Measurements from ENCODE around the gene GSTA5. TPM values are rescaled to one million over a fixed set of nuclear protein-coding genes. Genes with fewer than 3 reads are reported as not detected.
"Not testable (repeated sequence)": the region's sequence is repeated elsewhere in the genome, so short reads cannot be mapped to it uniquely, and the experiment has no call there.

Gene GSTA5
- total and polyA plus RNA-seq, 7 donors: not detected

DNA sequence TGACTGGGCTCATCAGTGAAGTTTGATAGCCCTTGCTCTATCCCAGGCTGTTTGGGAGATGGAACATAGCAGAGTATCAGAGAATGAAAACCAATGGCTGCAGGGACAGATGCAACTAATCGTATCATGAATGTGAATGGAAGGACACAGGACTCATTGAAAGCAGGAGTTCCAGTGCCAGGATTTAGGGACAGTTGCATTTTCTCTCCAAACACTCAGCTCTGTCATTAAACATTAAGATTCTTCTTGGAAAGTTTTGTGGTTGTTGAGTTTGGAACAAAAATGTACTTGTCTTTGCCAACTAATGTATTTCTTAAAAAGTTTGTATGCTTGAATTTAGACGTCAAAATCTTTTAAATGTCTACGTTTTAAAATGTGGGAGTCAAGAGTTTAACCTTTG is 31.0 kb upstream of the GSTA5 start:
- H3K27me3 ChIP-seq: no peaks in the 10 kb centered on the region
- no peaks in the 10 kb centered on the region for H3K36me3 ChIP-seq
- no peak for DNase-seq
- intact Hi-C loops (cut with DNase I): no loop called here
- no peaks in the 10 kb centered on the region for H3K4me1 ChIP-seq
- H3K4me3 ChIP-seq: no peak overlapping the region
- WGBS, 2 donors: 43 to 73% methylated on average over 3 of the region's 3 CpGs
- H3K27ac ChIP-seq: no peak overlapping the region
- H3K9me3 ChIP-seq: no peaks in the 10 kb centered on the region
- TF ChIP-seq POLR2AphosphoS5 (IDR thresholded peaks at IDR 0.05): no peak
- no peak for TF ChIP-seq CTCF (IDR thresholded peaks at IDR 0.05)
- no peak for TF ChIP-seq POLR2A (IDR thresholded peaks at IDR 0.05)
- no peak for TF ChIP-seq EP300 (IDR thresholded peaks at IDR 0.05)

- H3K9me3 ChIP-seq; DNase-seq; H3K27ac ChIP-seq; H3K4me1 ChIP-seq; intact Hi-C loops (cut with DNase I); H3K36me3 ChIP-seq; H3K4me3 ChIP-seq; H3K27me3 ChIP-seq: not testable (repeated sequence)
- WGBS, 2 donors: 90 to 94% methylated on average over 3 of the region's 3 CpGs
Measured at GRCh38 chr6:52870335-52871091, 29.9 kb upstream of the GSTA5 start.

- H3K27me3 ChIP-seq, H3K9me3 ChIP-seq: not testable (repeated sequence)
Measured at GRCh38 chr6:52868899-52869298, 28.3 kb upstream of the GSTA5 start.

GRCh38 chr6:52868240-52868639 is 27.6 kb upstream of the GSTA5 start:
- no peaks in the 10 kb centered on the region for H3K9me3 ChIP-seq

More at GRCh38 chr6:52868899-52869298, 28.3 kb upstream of the GSTA5 start:
- H3K4me1 ChIP-seq; intact Hi-C loops (cut with DNase I); H3K4me3 ChIP-seq; H3K36me3 ChIP-seq; H3K27ac ChIP-seq; DNase-seq: not testable (repeated sequence)
- 72 to 76% methylated on average over 5 of the region's 5 CpGs for WGBS, 2 donors

DNA sequence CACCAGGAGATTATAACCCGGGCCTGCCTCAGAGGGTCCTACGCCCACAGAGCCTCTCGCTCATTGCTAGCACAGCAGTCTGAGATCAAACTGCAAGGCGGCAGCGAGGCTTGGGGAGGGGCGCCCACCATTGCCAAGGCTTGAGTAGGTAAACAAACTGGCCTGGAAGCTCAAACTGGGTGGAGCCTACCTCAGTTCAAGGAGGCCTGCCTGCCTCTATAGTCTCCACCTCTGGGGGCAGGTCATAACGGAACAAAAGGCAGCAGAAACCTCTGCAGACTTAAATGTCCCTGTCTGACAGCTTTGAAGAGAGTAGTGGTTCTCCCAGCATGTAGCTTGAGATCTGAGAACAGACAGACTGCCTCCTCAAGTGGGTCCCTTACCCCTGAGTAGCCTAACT is 20.5 kb upstream of the GSTA5 start:
- H3K27ac ChIP-seq; H3K4me1 ChIP-seq; H3K9me3 ChIP-seq; DNase-seq; intact Hi-C loops (cut with DNase I); H3K4me3 ChIP-seq; H3K27me3 ChIP-seq; H3K36me3 ChIP-seq: not testable (repeated sequence)
- 43 to 80% methylated on average over 7 of the region's 7 CpGs for WGBS, 2 donors

More at GRCh38 chr6:52868240-52868639, 27.6 kb upstream of the GSTA5 start:
- TF ChIP-seq CTCF (IDR thresholded peaks at IDR 0.05) (no peak), POLR2AphosphoS5 (IDR thresholded peaks at IDR 0.05) (no peak), EP300 (IDR thresholded peaks at IDR 0.05) (no peak), POLR2A (IDR thresholded peaks at IDR 0.05) (no peak)
- intact Hi-C loops (cut with DNase I): no loop called here
- H3K4me1 ChIP-seq: no peaks in the 10 kb centered on the region
- 93 to 95% methylated on average over 1 of the region's 1 CpG for WGBS, 2 donors
- no peaks in the 10 kb centered on the region for H3K36me3 ChIP-seq
- no peaks in the 10 kb centered on the region for H3K27me3 ChIP-seq
- no peak for DNase-seq
- H3K4me3 ChIP-seq: no peak overlapping the region
- no peak overlapping the region for H3K27ac ChIP-seq

- Histone ChIP-seq H3K9me3 (no peaks in the 10 kb centered on the region), H3K36me3 (no peaks in the 10 kb centered on the region), H3K4me1 (no peaks in the 10 kb centered on the region), H3K27ac (no peak overlapping the region), H3K4me3 (no peak overlapping the region), H3K27me3 (no peaks in the 10 kb centered on the region)
- WGBS, 2 donors: 93 to 94% methylated on average over 4 of the region's 4 CpGs
- intact Hi-C loops (cut with DNase I): no loop called here
- TF ChIP-seq POLR2A (IDR thresholded peaks at IDR 0.05) (no peak), CTCF (IDR thresholded peaks at IDR 0.05) (no peak), POLR2AphosphoS5 (IDR thresholded peaks at IDR 0.05) (no peak), EP300 (IDR thresholded peaks at IDR 0.05) (no peak)
- no peak for DNase-seq
Measured at GRCh38 chr6:52858416-52858815, 17.8 kb upstream of the GSTA5 start.

DNA sequence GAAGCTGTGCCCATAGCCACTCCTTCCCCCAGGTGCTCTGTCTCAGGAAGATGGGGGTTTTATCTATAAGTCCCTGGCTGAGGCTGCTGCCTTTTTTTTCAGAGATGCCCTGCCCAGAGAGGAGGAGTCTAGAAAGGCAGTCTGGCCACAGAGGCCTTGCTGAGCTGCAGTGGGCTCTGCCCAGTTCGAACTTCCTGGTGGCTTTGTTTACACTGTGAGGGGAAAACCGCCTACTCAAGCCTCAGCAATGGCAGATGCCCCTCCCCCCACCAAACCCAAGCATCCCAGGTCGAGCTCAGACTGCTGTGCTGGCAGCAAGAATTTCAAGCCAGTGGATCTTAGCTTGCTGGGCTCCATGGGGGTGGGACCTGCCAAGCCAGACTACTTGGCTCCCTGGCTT is 15.5 kb upstream of the GSTA5 start:
- H3K27ac ChIP-seq; H3K27me3 ChIP-seq; intact Hi-C loops (cut with DNase I); H3K4me1 ChIP-seq; DNase-seq; H3K9me3 ChIP-seq; H3K36me3 ChIP-seq; H3K4me3 ChIP-seq: not testable (repeated sequence)
- WGBS, 2 donors: 0 to 11% methylated on average over 3 of the region's 3 CpGs

All from sigmoid colon (tissue), 7 donors.